Endothelial cell of umbilical vein (primary cell): ENCODE results near the gene CHEK2. TPM values are rescaled to one million over a fixed set of nuclear protein-coding genes. Genes with fewer than 3 reads are reported as not detected.
A peak's percentile ranks its signal among the peaks of the same experiment; 100 is the strongest.

ENCODE experiments used
- Bru-seq: library from RNA; stranded (reverse); fragments of 400-500 nt; gene quantifications from one replicate; lab custom pipeline; 2021; lab: Mats Ljungman, UMichigan
- BruChase-seq, 2 experiments: library from RNA; stranded (reverse); fragments of 400-500 nt; gene quantifications; one replicate each; lab custom pipeline; 2021; lab: Mats Ljungman, UMichigan
- BruUV-seq: library from RNA; stranded (reverse); fragments of 400-500 nt; replicated peaks from 2 replicates; lab custom pipeline; 2021; lab: Mats Ljungman, UMichigan
- CTCF ChIA-PET: fragments of 300-600, 350-600 bp; sonication (Branson Sonifier 250); formaldehyde crosslinking; loops from one replicate; lab custom pipeline; 2021; ENCODE audit warnings: antibody characterized with exemption, inconsistent platforms; lab: Charles Lee
- POLR2A ChIA-PET: fragments of 300-600, 350-600 bp; sonication (Branson Sonifier 250); formaldehyde crosslinking; loops from one replicate; lab custom pipeline; 2021; ENCODE audit warnings: antibody characterized with exemption, inconsistent platforms; lab: Charles Lee
- DNase-seq: peaks from one replicate; pipeline ENCODE4 v3.0.0-alpha.2; 2011; ENCODE audit warnings: low read depth, low spot score
- FAIRE-seq: peaks from 2 replicates; lab custom pipeline; 2011; peaks lifted over from hg19 to GRCh38; lab: Jason Lieb, UNC
- H2AFZ ChIP-seq: 2 replicates; pipeline ENCODE4 v1.6.0; 2012; ENCODE audit warnings: low read depth, low read length, control low read depth, inconsistent platforms
- H3K27ac ChIP-seq: 2 replicates; pipeline ENCODE4 v1.5.1; 2011; ENCODE audit warnings: low read depth, mild to moderate bottlenecking, control low read depth, low read length, moderate library complexity; ENCODE audit not compliant: insufficient read depth
- H3K27me3 ChIP-seq, 2 experiments: 2 replicates each; pipeline versions ENCODE4 v1.6.0 to v1.6.1; 2011; ENCODE audit warnings: low read length in 2 of 2, mixed read lengths in 1 of 2; ENCODE audit not compliant: control insufficient read depth in 2 of 2, insufficient read depth in 2 of 2
- H3K36me3 ChIP-seq, 2 experiments: 2 replicates in 1 of 2; 3 replicates in 1 of 2; pipeline ENCODE4 v1.5.1; 2011; ENCODE audit warnings: low read length in 2 of 2, mild to moderate bottlenecking in 1 of 2, moderate library complexity in 1 of 2; ENCODE audit not compliant: control insufficient read depth in 2 of 2, insufficient read depth in 2 of 2; ENCODE audit errors: extremely low read depth in 1 of 2
- H3K4me1 ChIP-seq: 3 replicates; pipeline ENCODE4 v1.5.1; 2011; ENCODE audit warnings: mild to moderate bottlenecking, low read length; ENCODE audit not compliant: control insufficient read depth, insufficient read depth; ENCODE audit errors: extremely low read depth
- H3K4me2 ChIP-seq: 2 replicates; pipeline ENCODE4 v1.6.1; 2011; ENCODE audit warnings: low read length, control low read depth, mixed read lengths; ENCODE audit not compliant: insufficient read depth
- H3K4me3 ChIP-seq, 3 experiments: fragments of 200-600 bp in 1 of 3; sonication (generic), shearing (Covaris generic) in 1 of 3; replicated peaks in 1 of 3; 2 replicates each; pipeline ENCODE4 v1.5.1; 2011 to 2016; ENCODE audit warnings: control low read depth in 3 of 3, low read length in 3 of 3, mild to moderate bottlenecking in 2 of 3, inconsistent platforms in 1 of 3, low read depth in 1 of 3, moderate library complexity in 1 of 3; ENCODE audit not compliant: insufficient read depth in 1 of 3
- H3K79me2 ChIP-seq: 2 replicates; pipeline ENCODE4 v1.6.0; 2012; ENCODE audit warnings: low read length, inconsistent platforms; ENCODE audit not compliant: control insufficient read depth, insufficient read depth
- H3K9ac ChIP-seq: replicated peaks from 2 replicates; pipeline ENCODE3; 2011; ENCODE audit warnings: low read length, control low read depth; ENCODE audit not compliant: insufficient read depth; ENCODE audit errors: extremely low read depth
- H3K9me1 ChIP-seq: replicated peaks from 3 replicates; pipeline ENCODE4 v1.6.0; 2011; ENCODE audit warnings: mild to moderate bottlenecking, low read length; ENCODE audit not compliant: control insufficient read depth, insufficient read depth; ENCODE audit errors: extremely low read depth
- H3K9me3 ChIP-seq: replicated peaks from 2 replicates; pipeline ENCODE4 v1.5.1; 2012; ENCODE audit warnings: low read length, inconsistent platforms; ENCODE audit not compliant: control insufficient read depth, insufficient read depth
- H4K20me1 ChIP-seq: replicated peaks from 2 replicates; pipeline ENCODE3; 2011; ENCODE audit warnings: mild to moderate bottlenecking, low read length; ENCODE audit not compliant: control insufficient read depth, insufficient read depth; ENCODE audit errors: extremely low read depth
- CTCF ChIP-seq, 2 donors: IDR thresholded peaks; 1 replicate in 1 of 2; 2 replicates in 1 of 2; pipeline ENCODE4 v1.5.1; 2011; ENCODE audit warnings: low read length in 2 of 2, mild to moderate bottlenecking in 2 of 2, moderate library complexity in 2 of 2, control low read depth in 1 of 2, inconsistent platforms in 1 of 2, low read depth in 1 of 2; ENCODE audit not compliant: insufficient read depth in 1 of 2; ENCODE audit errors: extremely low read depth in 1 of 2
- EZH2 ChIP-seq: IDR thresholded peaks from 2 replicates; pipeline ENCODE4 v1.6.1; 2012; ENCODE audit warnings: borderline replicate concordance, low read depth, mild to moderate bottlenecking, moderate library complexity, low read length, inconsistent platforms; ENCODE audit not compliant: severe bottlenecking
- FOS ChIP-seq: IDR thresholded peaks from 2 replicates; pipeline ENCODE4 v1.6.1; 2011; ENCODE audit warnings: mild to moderate bottlenecking, low read length, moderate library complexity, borderline replicate concordance; ENCODE audit not compliant: insufficient read depth
- GATA2 ChIP-seq: IDR thresholded peaks from 2 replicates; pipeline ENCODE4 v1.7.0; 2011; ENCODE audit warnings: low read depth, mild to moderate bottlenecking, moderate library complexity, mixed read lengths, low read length; ENCODE audit not compliant: insufficient read length, insufficient read depth
- JUN ChIP-seq: IDR thresholded peaks from 2 replicates; pipeline ENCODE4 v1.6.1; 2011; ENCODE audit warnings: borderline replicate concordance, low read depth; ENCODE audit not compliant: insufficient read length, insufficient read depth
- MAX ChIP-seq: IDR thresholded peaks from 2 replicates; pipeline ENCODE4 v1.6.1; 2011; ENCODE audit not compliant: insufficient read depth, insufficient read length
- MYC ChIP-seq: IDR thresholded peaks from one replicate; pipeline ENCODE4 v1.6.1; 2011; ENCODE audit warnings: mild to moderate bottlenecking, low read depth, low read length
- POLR2A ChIP-seq: IDR thresholded peaks from 2 replicates; pipeline ENCODE4 v1.6.1; 2012; ENCODE audit warnings: low read depth, mild to moderate bottlenecking, control low read depth, low read length
- POLR2AphosphoS5 ChIP-seq: IDR thresholded peaks from 2 replicates; pipeline ENCODE4 v1.6.1; 2012; ENCODE audit warnings: low read depth, mild to moderate bottlenecking, control low read depth, low read length, moderate library complexity; ENCODE audit not compliant: insufficient read depth
- dilution Hi-C: fragments of 300-500 bp; cut with MboI; formaldehyde crosslinking; loops from one replicate; pipeline ENCODE4 v1.15.0; 2019; ENCODE audit warnings: low sequenced_read_pairs; ENCODE audit not compliant: extremely low pct_ligation_motif_present
- intact Hi-C: fragments of 100-400 bp; cut with micrococcal nuclease; formaldehyde crosslinking; loops from one replicate; pipeline ENCODE4 v1.10.0; 2022
- long read RNA-seq: library from polyadenylated mRNA; stranded (forward); transcript quantifications from one replicate; pipeline ENCODE4 v2.0.0, GENCODE V29; 2021
- polyA minus RNA-seq, 3 experiments: library from RNA; depleted of rRNA, polyadenylated mRNA; stranded (reverse); fragments of >200 nt; gene quantifications; 1 replicate in 1 of 3; 2 replicates in 2 of 3; pipeline ENCODE4 v1.2.3, GENCODE V29; 2011
- polyA plus RNA-seq, 4 experiments: library from polyadenylated mRNA; depleted of rRNA in 3 of 4; stranded (reverse) in 3 of 4; unstranded in 1 of 4; fragments of >200 nt; gene quantifications; 2 replicates each; pipeline versions ENCODE4 v1.2.1 to v1.2.3, GENCODE V29; 2011 to 2012; ENCODE audit warnings: missing spikeins in 1 of 4
- total RNA-seq: library from RNA; stranded (reverse); gene quantifications from 2 replicates; pipeline ENCODE4 v1.2.3, GENCODE V29; 2021

The CHEK2 gene
- total RNA-seq, result 24.6 and 27.4 TPM in 2 replicates
- 24.9 and 31.8 TPM in 2 replicates for polyA plus RNA-seq
- polyA plus RNA-seq (2011; cell fraction: cytosol; rRNA removed), result 26.5 and 28.2 TPM in 2 replicates
- 48.2 TPM in 2 replicates for polyA plus RNA-seq (2011; cell fraction: nucleus; rRNA removed)
- polyA plus RNA-seq (2012), result 12.9 and 14.9 TPM in 2 replicates
- polyA minus RNA-seq, result 14.6 and 15.2 TPM in 2 replicates
- polyA minus RNA-seq (2011; cell fraction: cytosol; rRNA and poly(A)+ RNA removed), result 32.1 TPM
- 9.8 and 13.7 TPM in 2 replicates for polyA minus RNA-seq (2011; cell fraction: nucleus; rRNA and poly(A)+ RNA removed)
- percentile 59 among the genes with signal in this experiment for Bru-seq, nascent RNA
- percentile 60 among the genes with signal in this experiment for BruChase-seq, experiment 1, labeled RNA remaining after a 6-hour chase
- BruChase-seq, experiment 2, labeled RNA remaining after a 2-hour chase, result percentile 60 among the genes with signal in this experiment
- long read RNA-seq, transcript CHEK2-208 (15 exons, 1,844 nt), result major isoform, 29 of 52 reads
- long read RNA-seq, partial matches to known transcripts, result 6 of 52 reads
- long read RNA-seq, other reads (novel, unspliced or antisense), result 12 of 52 reads

GRCh38 chr22:28741785-28742561, at the start of gene CHEK2, which contains the start of gene HSCB:
Gene CHEK2, minus strand, starts transcription at chr22:28741820. Its CDS starts 7,099 bp downstream, at chr22:28734721.
Gene HSCB, plus strand, starts transcription at chr22:28742039. Its CDS starts 57 bp downstream, at chr22:28742096.
- no peaks in the 10 kb centered on the region for H3K27me3 ChIP-seq
- H3K9ac ChIP-seq, result peak within 1 kb of the TSS; percentile 89
- CTCF ChIA-PET, result interaction anchor here (1.0 to 1.2 kb wide), 4 partner anchors 9 to 141 kb away, joined by 3 to 5 read pairs (median 3); no protein-coding TSS in a partner anchor
- H2AFZ ChIP-seq, result peak within 1 kb of the TSS; percentile 90
- FAIRE-seq (peak; percentile 99), DNase-seq (peak; percentile 99)
- H3K9me3 ChIP-seq, result no peaks in the 10 kb centered on the region
- dilution Hi-C loops (no loop called here), intact Hi-C loops (loop anchor here (1.0 to 10.0 kb wide), 7 partner anchors 8 to 883 kb away; partner anchors contain the start of genes CCDC117 and XBP1)
- H4K20me1 ChIP-seq, result no peaks in the 10 kb centered on the region
- peak within 1 kb of the TSS; percentile 98 for H3K4me2 ChIP-seq
- H3K4me3 ChIP-seq, result peak within 1 kb of the TSS; percentile 75 to 87 (median 77)
- peak within 1 kb of the TSS; percentile 84 for H3K27ac ChIP-seq
- POLR2A ChIA-PET, result no interaction called here
- peaks cover 4 to 8% of the 10 kb centered on the region in 2 experiments for H3K36me3 ChIP-seq
- no peaks in the 10 kb centered on the region for H3K9me1 ChIP-seq
- TSS peak; percentile 76 for BruUV-seq
- TF ChIP-seq POLR2A, result no peak
- TF ChIP-seq JUN, result no peak
- TF ChIP-seq FOS, result no peak
- peak; percentile 8 for TF ChIP-seq POLR2AphosphoS5
- no peak for TF ChIP-seq MYC
- TF ChIP-seq CTCF (IDR thresholded peaks at IDR 0.05; ENCODE audit: extremely low read depth in 1 of 2, insufficient read depth in 1 of 2, low read depth in 1 of 2, low read length in 2 of 2), result peak in 1 of 2 donors; percentile 11
- TF ChIP-seq GATA2, result no peak
- TF ChIP-seq MAX, result no peak
- TF ChIP-seq EZH2, result no peak
- peaks cover 11% of the 10 kb centered on the region for H3K79me2 ChIP-seq
- peaks cover 12% of the 10 kb centered on the region for H3K4me1 ChIP-seq
